DMS53 treated with DMSO at 0.1 percent for 48 hours (cell line): ENCODE measurements around the gene IMPDH1.

Experiments
- DNase-seq: peaks from one replicate; lab custom pipeline; 2025; ENCODE audit not compliant: unreplicated experiment; lab: John Stamatoyannopoulos, UW

Gene IMPDH1

GRCh38 chr7:128405471-128406313, 4.1 kb downstream of the IMPDH1 start:
- DNase-seq, result peak; percentile 33

GRCh38 chr7:128404886-128405470, 4.8 kb downstream of the IMPDH1 start:
- no peak for DNase-seq

GRCh38 chr7:128404143-128404681, 5.6 kb downstream of the IMPDH1 start:
- no peak for DNase-seq

GRCh38 chr7:128403676-128404075, 6.1 kb downstream of the IMPDH1 start:
- DNase-seq, result no peak

- DNase-seq, result no peak
Observed at GRCh38 chr7:128402356-128402755, 7.4 kb downstream of the IMPDH1 start.

- DNase-seq, result no peak
Observed at GRCh38 chr7:128400566-128400965, 9.2 kb downstream of the IMPDH1 start.

- no peak for DNase-seq
Observed at GRCh38 chr7:128399991-128400390, 9.8 kb downstream of the IMPDH1 start.

GRCh38 chr7:128398841-128399135, 11.0 kb downstream of the IMPDH1 start:
- DNase-seq, result no peak

GRCh38 chr7:128398016-128398840, 11.6 kb downstream of the IMPDH1 start:
- peak; percentile 28 for DNase-seq

GRCh38 chr7:128396357-128396756, 13.4 kb downstream of the IMPDH1 start:
- DNase-seq, result no peak

- DNase-seq, result no peak
Observed at GRCh38 chr7:128395748-128396147, 14.0 kb downstream of the IMPDH1 start.

GRCh38 chr7:128394904-128395496, 14.8 kb downstream of the IMPDH1 start:
- DNase-seq, result no peak

GRCh38 chr7:128393526-128394330, 16.1 kb downstream of the IMPDH1 start:
- no peak for DNase-seq

- no peak for DNase-seq
Observed at GRCh38 chr7:128392446-128393327, 17.1 kb downstream of the IMPDH1 start.

GRCh38 chr7:128391805-128392204, 18.0 kb downstream of the IMPDH1 start:
- no peak for DNase-seq

GRCh38 chr7:128390871-128391565, 18.8 kb downstream of the IMPDH1 start:
- DNase-seq, result no peak

GRCh38 chr7:128389618-128390329, 20.0 kb downstream of the IMPDH1 start:
- no peak for DNase-seq

- DNase-seq, result no peak
Observed at GRCh38 chr7:128389085-128389617, 20.6 kb downstream of the IMPDH1 start.
